HepG2 (cell line): ENCODE data around the gene GUCY2D. TPM values are rescaled to one million over a fixed set of nuclear protein-coding genes. Genes with fewer than 3 reads are reported as not detected.

Source experiments
- ATAC-seq: fragments of 200-7000 bp; cut with Tn5 transposase; 3 replicates; pipeline ENCODE4 v1.9.1; 2020; ENCODE audit warnings: mild to moderate bottlenecking, moderate library complexity
- BruUV-seq: library from RNA; stranded (reverse); fragments of 400-500 nt; replicated peaks from 2 replicates; lab custom pipeline; 2021; lab: Mats Ljungman, UMichigan
- CTCF ChIA-PET: fragments of 300-600 bp; formaldehyde crosslinking; extraction: SDS; loops from one replicate; lab custom pipeline; 2021; ENCODE audit warnings: low total read pairs, inconsistent platforms, low intra/inter-chr PET ratio; lab: Yijun Ruan, JAX
- POLR2A ChIA-PET: fragments of 350-600 bp; sonication (Branson Sonifier 250); formaldehyde crosslinking; loops from one replicate; lab custom pipeline; 2020; ENCODE audit warnings: antibody characterized with exemption, inconsistent platforms; lab: Yijun Ruan, JAX
- DNase-seq: peaks from one replicate; pipeline ENCODE4 v3.0.0-alpha.2; 2015; ENCODE audit warnings: low spot score
- FAIRE-seq: peaks from 3 replicates; lab custom pipeline; 2011; peaks lifted over from hg19 to GRCh38; lab: Jason Lieb, UNC
- H2AFZ ChIP-seq: one replicate; pipeline ENCODE4 v1.6.1; 2011; ENCODE audit warnings: low read length, inconsistent platforms
- H3K27ac ChIP-seq: fragments of 300-600 bp; 3 replicates; pipeline ENCODE4 v1.8.0; 2011; ENCODE audit warnings: mixed run types, mild to moderate bottlenecking, mixed read lengths, low read length, inconsistent platforms; ENCODE audit not compliant: insufficient read depth; ENCODE audit errors: extremely low read length
- H3K27me3 ChIP-seq, 2 experiments: fragments of 200-600 bp in 1 of 2; 2 replicates in 1 of 2; 3 replicates in 1 of 2; pipeline versions ENCODE4 v1.6.0 to v1.8.0; 2011; ENCODE audit warnings: low read length in 2 of 2, mild to moderate bottlenecking in 2 of 2, moderate library complexity in 2 of 2, inconsistent platforms in 1 of 2; ENCODE audit not compliant: insufficient read depth in 2 of 2, control insufficient read depth in 1 of 2
- H3K36me3 ChIP-seq, 2 experiments: fragments of 200-600 bp in 1 of 2; replicated peaks in 1 of 2; 2 replicates in 1 of 2; 3 replicates in 1 of 2; pipeline versions ENCODE4 v1.5.1 to v1.8.0; 2011; ENCODE audit warnings: low read length in 2 of 2, inconsistent platforms in 1 of 2; ENCODE audit not compliant: insufficient read depth in 2 of 2, control insufficient read depth in 1 of 2
- H3K4me1 ChIP-seq: 2 replicates; pipeline ENCODE4 v1.5.1; 2012; ENCODE audit warnings: low read length, inconsistent platforms; ENCODE audit not compliant: insufficient read depth
- H3K4me2 ChIP-seq: 2 replicates; pipeline ENCODE4 v1.6.0; 2011; ENCODE audit warnings: low read depth, low read length, inconsistent platforms
- H3K4me3 ChIP-seq, 3 experiments: fragments of 200-600 bp in 1 of 3; sonication (generic), shearing (Covaris generic) in 1 of 3; replicated peaks in 1 of 3; 2 replicates each; pipeline ENCODE4 v1.5.1; 2011 to 2016; ENCODE audit warnings: low read length in 3 of 3, inconsistent platforms in 2 of 3, low read depth in 2 of 3, mild to moderate bottlenecking in 2 of 3, control low read depth in 1 of 3, mixed read lengths in 1 of 3; ENCODE audit not compliant: insufficient read depth in 1 of 3
- H3K79me2 ChIP-seq: one replicate; pipeline ENCODE4 v1.6.1; 2011; ENCODE audit warnings: low read length, inconsistent platforms; ENCODE audit not compliant: insufficient read depth
- H3K9ac ChIP-seq: 2 replicates; pipeline ENCODE4 v1.6.0; 2011; ENCODE audit warnings: mild to moderate bottlenecking, low read depth, low read length, inconsistent platforms; ENCODE audit not compliant: insufficient read depth
- H3K9me3 ChIP-seq: 2 replicates; pipeline ENCODE4 v1.5.1; 2012; ENCODE audit warnings: mild to moderate bottlenecking, low read length
- H4K20me1 ChIP-seq: 2 replicates; pipeline ENCODE4 v1.6.0; 2011; ENCODE audit warnings: inconsistent platforms, mild to moderate bottlenecking, low read length, moderate library complexity; ENCODE audit not compliant: insufficient read depth
- BCL6 ChIP-seq: IDR thresholded peaks from 2 replicates; pipeline ENCODE4 v1.6.1; 2016; ENCODE audit warnings: missing genetic modification reagents, missing compliant biosample characterization
- SRF ChIP-seq: IDR thresholded peaks from 2 replicates; pipeline ENCODE4 v1.6.1; 2011; ENCODE audit warnings: mild to moderate bottlenecking, low read depth, low read length, moderate library complexity
- WGBS: methylation state at CpG from one replicate; pipeline ENCODE4 v1.1.6; 2017; ENCODE audit warnings: low lambda C conversion rate; 5-methylcytosine and 5-hydroxymethylcytosine counted together
- in situ Hi-C: cut with HindIII; loops from 2 replicates; pipeline ENCODE4 v1.10.0; 2017; ENCODE audit warnings: low pct_unique_long_range_greater_than_20kb; ENCODE audit not compliant: extremely low pct_ligation_motif_present
- intact Hi-C: fragments of 100-400 bp; cut with micrococcal nuclease; formaldehyde crosslinking; loops from one replicate; pipeline ENCODE4 v1.10.0; 2022; ENCODE audit not compliant: unreplicated experiment
- polyA plus RNA-seq, 8 experiments: library from polyadenylated mRNA; depleted of rRNA in 3 of 8; stranded (reverse) in 7 of 8; unstranded in 1 of 8; fragments of >200 nt; fragmentation: Illumina TruSeq in 4 of 8; extraction: Trizol in 4 of 8; gene quantifications; 2 replicates each; pipeline versions ENCODE4 v1.2.1 to v1.2.3, GENCODE V29; 2011 to 2016; ENCODE audit warnings: low read depth in 4 of 8, missing spikeins in 1 of 8, mixed read lengths in 1 of 8; ENCODE audit not compliant: insufficient read depth in 1 of 8
- total RNA-seq, 5 experiments: library from RNA; depleted of rRNA; stranded (reverse); fragments of >200 nt; fragmentation: Illumina TruSeq; extraction: Trizol; gene quantifications; 2 replicates each; pipeline ENCODE4 v1.2.3, GENCODE V29; 2016; ENCODE audit warnings: low read depth in 1 of 5
- TF ChIP-seq, protein P1 (sequence below): sonication (generic); formaldehyde crosslinking; IDR thresholded peaks from 2 replicates; pipeline ENCODE4 v1.4.0; 2020; ENCODE audit warnings: mild to moderate bottlenecking, missing genetic modification reagents, borderline replicate concordance
- TF ChIP-seq, protein P2 (sequence below): IDR thresholded peaks from 2 replicates; pipeline ENCODE4 v1.6.1; 2016

GUCY2D gene
- total and polyA plus RNA-seq, 2 of the 13 experiments (the other 11 are each of a cell fraction or from before 2014, with no cell fraction given): not detected

DNA sequence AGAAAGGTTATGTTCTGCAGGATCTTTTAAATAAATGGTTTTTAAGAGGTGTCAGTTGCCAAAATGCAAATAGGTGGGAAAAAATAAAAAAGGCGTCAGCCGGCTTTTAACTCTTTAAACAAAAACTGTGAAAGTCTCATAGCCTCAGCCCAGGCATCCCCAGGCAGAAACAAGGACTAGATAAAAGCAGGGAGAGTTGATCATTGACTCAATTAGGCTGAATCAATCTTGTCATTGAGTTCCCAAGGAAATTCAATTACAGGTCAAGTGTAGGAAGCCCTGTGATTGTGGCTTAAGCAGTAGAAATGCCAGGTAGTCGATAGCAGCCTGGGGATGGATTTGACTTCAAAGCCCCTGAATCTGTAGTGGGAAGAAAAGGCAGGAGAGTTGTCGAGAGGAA lies 30.8 kb upstream of the GUCY2D start (continued):
- TF ChIP-seq, protein P1, sequence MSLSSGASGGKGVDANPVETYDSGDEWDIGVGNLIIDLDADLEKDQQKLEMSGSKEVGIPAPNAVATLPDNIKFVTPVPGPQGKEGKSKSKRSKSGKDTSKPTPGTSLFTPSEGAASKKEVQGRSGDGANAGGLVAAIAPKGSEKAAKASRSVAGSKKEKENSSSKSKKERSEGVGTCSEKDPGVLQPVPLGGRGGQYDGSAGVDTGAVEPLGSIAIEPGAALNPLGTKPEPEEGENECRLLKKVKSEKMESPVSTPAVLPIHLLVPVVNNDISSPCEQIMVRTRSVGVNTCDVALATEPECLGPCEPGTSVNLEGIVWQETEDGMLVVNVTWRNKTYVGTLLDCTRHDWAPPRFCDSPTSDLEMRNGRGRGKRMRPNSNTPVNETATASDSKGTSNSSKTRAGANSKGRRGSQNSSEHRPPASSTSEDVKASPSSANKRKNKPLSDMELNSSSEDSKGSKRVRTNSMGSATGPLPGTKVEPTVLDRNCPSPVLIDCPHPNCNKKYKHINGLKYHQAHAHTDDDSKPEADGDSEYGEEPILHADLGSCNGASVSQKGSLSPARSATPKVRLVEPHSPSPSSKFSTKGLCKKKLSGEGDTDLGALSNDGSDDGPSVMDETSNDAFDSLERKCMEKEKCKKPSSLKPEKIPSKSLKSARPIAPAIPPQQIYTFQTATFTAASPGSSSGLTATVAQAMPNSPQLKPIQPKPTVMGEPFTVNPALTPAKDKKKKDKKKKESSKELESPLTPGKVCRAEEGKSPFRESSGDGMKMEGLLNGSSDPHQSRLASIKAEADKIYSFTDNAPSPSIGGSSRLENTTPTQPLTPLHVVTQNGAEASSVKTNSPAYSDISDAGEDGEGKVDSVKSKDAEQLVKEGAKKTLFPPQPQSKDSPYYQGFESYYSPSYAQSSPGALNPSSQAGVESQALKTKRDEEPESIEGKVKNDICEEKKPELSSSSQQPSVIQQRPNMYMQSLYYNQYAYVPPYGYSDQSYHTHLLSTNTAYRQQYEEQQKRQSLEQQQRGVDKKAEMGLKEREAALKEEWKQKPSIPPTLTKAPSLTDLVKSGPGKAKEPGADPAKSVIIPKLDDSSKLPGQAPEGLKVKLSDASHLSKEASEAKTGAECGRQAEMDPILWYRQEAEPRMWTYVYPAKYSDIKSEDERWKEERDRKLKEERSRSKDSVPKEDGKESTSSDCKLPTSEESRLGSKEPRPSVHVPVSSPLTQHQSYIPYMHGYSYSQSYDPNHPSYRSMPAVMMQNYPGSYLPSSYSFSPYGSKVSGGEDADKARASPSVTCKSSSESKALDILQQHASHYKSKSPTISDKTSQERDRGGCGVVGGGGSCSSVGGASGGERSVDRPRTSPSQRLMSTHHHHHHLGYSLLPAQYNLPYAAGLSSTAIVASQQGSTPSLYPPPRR (CRISPR knock-in tag): no peak
- TF ChIP-seq SRF: no peak

DNA sequence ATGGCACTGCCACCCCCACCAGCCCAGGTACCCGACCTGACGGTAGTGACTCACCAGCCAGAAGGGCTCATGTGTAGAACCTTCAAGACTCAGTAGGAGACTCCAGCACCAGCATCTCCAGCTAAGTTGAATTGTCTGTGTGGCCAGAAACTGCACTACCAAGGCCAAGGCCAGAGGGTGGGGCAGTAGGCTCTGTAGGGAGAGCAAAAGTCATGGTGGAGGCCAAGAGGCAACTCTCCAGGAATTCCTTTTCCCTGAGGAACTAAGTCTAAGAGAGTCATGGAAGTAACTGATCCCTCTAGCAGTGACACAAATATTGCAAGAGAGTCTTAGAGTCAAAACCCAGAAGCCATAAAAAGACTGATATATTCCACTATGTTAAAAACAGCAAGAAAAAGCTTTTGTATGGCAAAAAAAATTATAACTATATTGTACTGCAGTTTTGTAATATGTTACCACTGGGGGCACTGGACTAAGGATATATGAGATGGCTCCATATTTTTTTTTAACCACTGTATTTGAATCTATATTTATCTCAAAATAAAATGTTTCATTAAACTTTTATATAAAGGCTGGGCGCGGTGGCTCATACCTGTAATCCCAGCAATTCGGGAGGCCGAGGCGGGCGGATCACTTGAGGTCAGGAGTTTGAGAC lies 30.2 kb upstream of the GUCY2D start:
- intact Hi-C loops: no loop called here
- POLR2A ChIA-PET: no interaction called here
- no peak for ATAC-seq

More for the DNA sequence above, 30.2 kb upstream of the GUCY2D start:
- H3K4me1 ChIP-seq: peaks cover 10% of the 10 kb centered on the region
- no peak overlapping the region for H3K27ac ChIP-seq
- H3K36me3 ChIP-seq: no peaks in the 10 kb centered on the region
- 87% methylated on average over 8 of the region's 8 CpGs for WGBS
- in situ Hi-C loops: no loop called here
- no peak overlapping the region for H2AFZ ChIP-seq
- BruUV-seq: no TSS peak
- CTCF ChIA-PET: interaction anchor here (0.6 to 0.7 kb wide), 2 partner anchors 98 to 118 kb away, joined by 3 read pairs; no protein-coding TSS in a partner anchor
- FAIRE-seq (no peak), DNase-seq (no peak)
- H3K27me3 ChIP-seq: peaks cover 0 to 10% of the 10 kb centered on the region in 2 experiments; a peak in 2 of 5 replicates
- peak; percentile 86 for TF ChIP-seq BCL6 (CRISPR knock-in tag)
- TF ChIP-seq, protein P2, sequence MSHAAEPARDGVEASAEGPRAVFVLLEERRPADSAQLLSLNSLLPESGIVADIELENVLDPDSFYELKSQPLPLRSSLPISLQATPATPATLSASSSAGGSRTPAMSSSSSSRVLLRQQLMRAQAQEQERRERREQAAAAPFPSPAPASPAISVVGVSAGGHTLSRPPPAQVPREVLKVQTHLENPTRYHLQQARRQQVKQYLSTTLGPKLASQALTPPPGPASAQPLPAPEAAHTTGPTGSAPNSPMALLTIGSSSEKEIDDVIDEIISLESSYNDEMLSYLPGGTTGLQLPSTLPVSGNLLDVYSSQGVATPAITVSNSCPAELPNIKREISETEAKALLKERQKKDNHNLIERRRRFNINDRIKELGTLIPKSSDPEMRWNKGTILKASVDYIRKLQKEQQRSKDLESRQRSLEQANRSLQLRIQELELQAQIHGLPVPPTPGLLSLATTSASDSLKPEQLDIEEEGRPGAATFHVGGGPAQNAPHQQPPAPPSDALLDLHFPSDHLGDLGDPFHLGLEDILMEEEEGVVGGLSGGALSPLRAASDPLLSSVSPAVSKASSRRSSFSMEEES (CRISPR knock-in tag): no peak
- H3K4me3 ChIP-seq: no peak overlapping the region
- H3K4me2 ChIP-seq: no peak overlapping the region
- H3K9me3 ChIP-seq: peaks cover 18% of the 10 kb centered on the region
- no peaks in the 10 kb centered on the region for H3K79me2 ChIP-seq
- H3K9ac ChIP-seq: no peak overlapping the region
- no peaks in the 10 kb centered on the region for H4K20me1 ChIP-seq
